Measurements from ENCODE around the gene ASTN2.

Gene ASTN2

DNA sequence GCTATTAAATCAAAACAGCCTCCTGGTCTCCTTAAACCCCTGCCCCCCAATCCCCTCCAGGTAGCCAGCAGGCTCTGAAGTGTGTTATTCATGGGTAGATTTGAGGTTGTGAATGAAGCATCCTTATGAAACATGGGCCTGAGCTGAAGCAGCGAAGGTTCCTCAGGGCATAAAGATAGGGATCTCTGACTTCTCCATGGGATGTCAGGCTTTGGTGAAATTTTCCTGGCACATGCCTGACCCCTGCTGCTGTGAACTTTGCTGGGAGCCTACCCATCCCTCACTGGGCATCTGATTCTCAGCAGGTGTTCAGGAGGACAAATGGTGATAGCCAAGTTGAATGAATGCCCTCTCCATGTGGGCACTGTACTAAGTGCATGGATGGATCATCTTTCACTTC, 250.3 kb downstream of the ASTN2 start:
- no peak for DNase-seq (ENCODE audit: low spot score)

DNA sequence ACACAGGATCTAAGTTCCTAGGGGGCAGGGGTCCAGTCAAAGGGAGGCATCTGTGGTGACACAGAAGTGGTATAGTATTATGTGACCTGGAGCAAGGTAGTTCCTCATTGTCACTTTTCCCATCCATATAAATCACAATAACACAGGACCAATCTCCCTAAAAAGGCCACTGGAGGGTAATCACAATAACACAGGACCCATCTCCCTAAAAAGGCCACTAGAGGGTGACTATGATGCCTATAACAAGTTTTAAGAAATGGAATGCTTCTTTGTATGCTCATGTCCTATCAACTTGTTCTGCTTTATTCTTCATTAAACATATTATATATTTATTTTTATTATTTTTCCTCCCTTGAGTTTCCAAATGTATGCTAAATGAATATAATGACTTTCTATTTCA, 254.6 kb downstream of the ASTN2 start:
- DNase-seq (ENCODE audit: low spot score): no peak

DNA sequence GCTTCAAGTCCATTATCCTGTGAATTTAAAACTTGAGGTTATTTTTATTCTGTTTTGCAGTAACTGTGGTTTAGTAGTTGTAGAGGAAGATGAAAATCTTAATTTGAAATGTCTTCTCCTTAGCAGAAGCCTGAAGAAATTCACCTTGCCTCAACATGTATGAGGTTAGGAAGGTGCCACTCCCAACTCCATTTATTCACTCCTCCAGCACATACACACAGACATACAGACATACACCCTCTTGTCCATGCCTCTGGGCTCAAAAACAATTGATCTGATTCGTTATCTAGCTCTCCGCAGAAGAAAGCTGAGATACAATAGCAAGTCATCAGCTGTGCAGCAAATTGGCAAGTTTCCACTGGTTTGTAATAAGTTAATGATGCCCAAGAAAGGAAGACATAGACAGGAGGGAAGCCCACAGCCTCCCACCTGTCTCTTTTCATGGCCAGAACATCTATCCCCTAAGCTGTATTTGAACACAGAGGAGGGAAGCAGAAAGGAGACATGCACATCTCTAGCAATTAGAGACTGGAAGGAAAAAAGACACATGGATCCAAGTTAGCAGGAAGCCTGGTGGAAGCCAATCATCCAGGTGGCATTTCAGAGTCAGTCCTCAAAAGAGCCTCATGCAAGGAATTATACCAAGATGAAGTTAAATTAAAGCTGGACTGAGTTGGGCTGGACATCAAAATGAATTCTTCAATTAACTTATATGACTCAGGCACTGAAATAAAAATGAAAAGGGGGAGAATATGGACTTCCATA, 257.9 kb downstream of the ASTN2 start:
- DNase-seq (ENCODE audit: low spot score): no peak

GRCh38 chr9:117156144-117156688, 258.6 kb downstream of the ASTN2 start:
- no peak for DNase-seq (ENCODE audit: low spot score)

GRCh38 chr9:117153021-117153420, 261.8 kb downstream of the ASTN2 start:
- no peak for DNase-seq (ENCODE audit: low spot score)

DNA sequence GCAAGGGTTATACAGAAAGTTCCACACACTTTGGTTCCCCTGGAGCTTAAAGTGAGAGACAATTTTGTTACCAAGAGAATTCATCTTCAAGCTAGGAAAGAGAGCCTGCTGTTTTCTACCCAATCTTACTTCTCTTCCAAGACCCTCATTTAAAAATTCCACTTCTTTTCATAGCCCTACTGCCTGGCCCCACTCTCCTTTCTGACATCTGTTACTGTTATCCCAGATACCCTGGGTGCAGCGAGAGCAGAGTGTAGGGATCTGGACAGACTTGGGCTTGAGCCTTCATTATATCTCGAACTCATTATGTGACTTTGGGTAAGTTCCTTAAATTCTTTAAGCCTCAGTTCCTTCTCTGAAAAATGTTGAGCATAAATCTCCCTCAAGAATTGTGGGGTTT, 263.1 kb downstream of the ASTN2 start:
- no peak for DNase-seq (ENCODE audit: low spot score)

DNA sequence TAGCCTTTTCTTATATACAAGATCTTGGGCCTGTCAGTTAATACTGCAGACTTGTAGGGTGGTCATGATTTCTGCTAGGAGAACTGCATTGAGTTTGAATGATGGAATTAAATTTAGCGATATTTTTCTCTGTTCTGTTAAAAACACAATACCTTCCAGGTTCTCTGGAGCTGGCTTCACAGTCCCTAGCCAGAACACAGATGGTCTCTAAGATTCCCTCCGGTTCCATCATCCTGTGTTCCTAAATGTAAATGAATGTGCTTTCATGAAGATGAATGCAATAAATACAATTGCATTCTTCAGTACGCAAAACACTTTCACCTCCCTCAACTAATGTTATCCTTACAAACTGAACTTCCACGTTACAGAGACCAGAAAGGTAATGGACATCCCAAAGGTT, 264.9 kb downstream of the ASTN2 start:
- DNase-seq (ENCODE audit: low spot score): no peak

DNA sequence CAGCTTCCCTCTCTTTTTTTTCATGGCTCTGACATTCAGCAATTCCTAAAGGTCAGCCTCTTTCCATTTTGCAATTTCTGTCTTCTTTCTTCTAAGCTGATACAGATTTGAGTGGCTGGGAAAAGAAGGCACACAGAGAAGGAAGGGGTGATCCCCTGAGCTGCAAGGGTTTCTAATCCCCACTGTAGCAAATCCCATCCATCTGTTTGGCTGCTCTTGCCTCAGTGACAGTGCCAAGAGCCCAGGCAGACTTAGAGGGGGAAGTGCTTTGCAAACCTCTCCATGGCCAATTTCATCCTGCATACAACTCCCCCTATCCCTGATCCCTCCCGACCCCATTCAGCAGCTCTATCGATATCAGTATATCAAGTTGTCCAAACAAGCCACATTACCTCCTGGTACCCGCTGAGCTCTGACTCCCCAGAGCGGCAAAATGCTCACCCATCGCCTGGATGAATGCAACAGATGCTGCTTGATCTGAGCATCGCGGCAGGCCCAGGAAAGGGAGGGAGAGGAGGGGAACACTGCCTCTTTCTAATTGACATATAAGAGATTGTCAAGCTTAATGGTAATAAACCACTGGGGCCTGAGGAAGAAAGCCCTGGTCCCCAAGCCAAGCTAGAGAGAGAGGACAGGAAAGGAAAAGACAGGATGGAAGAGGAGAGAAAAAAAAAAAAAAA, 268.9 kb downstream of the ASTN2 start:
- DNase-seq (ENCODE audit: low spot score): no peak

- no peak for DNase-seq (ENCODE audit: low spot score)
These were observed 269.8 kb downstream of the ASTN2 start for GRCh38 chr9:117145081-117145480.

- no peak for DNase-seq (ENCODE audit: low spot score)
These were observed 276.6 kb downstream of the ASTN2 start for GRCh38 chr9:117138231-117138630.

- DNase-seq (ENCODE audit: low spot score): no peak
These were observed 278.4 kb downstream of the ASTN2 start for GRCh38 chr9:117136461-117136860.

GRCh38 chr9:117135501-117136098, 279.3 kb downstream of the ASTN2 start:
- DNase-seq (ENCODE audit: low spot score): no peak

DNA sequence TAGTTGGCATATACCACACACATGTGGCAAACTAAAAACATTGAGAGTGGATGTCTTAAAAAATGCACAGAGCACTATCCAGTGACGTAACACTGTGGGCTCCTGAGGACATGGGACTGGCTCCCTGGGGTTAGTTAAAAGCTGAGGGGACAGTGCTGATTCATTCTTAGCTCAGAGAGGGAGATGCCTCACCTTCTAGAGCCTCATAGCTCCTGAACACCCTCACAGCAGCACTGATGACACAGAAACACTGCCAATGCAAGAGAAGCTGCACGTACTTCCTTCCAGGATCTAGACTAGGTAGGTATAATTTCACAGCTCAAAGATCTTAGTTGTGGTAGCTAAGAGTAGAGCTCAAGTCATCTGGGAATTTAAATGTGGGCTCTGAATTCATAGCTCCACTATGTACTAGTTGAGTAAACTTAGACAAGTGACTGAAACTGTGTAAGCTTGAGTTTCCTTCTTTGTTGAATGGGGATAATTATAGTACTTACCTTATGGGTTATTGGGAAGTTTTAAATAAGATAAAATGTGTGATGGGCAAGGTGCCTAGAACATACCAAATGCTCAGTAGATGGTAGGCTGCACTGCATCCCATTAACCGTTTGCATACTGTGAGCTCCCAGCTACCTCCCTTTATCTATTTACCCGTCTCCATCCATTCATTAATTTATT, 279.9 kb downstream of the ASTN2 start:
- DNase-seq (ENCODE audit: low spot score): no peak

GRCh38 chr9:117126871-117127270, 288.0 kb downstream of the ASTN2 start:
- no peak for DNase-seq (ENCODE audit: low spot score)

GRCh38 chr9:117125531-117125930, 289.3 kb downstream of the ASTN2 start:
- no peak for DNase-seq (ENCODE audit: low spot score)

- no peak for DNase-seq (ENCODE audit: low spot score)
These were observed 291.1 kb downstream of the ASTN2 start for GRCh38 chr9:117123729-117124128.

GRCh38 chr9:117122953-117123352, 291.9 kb downstream of the ASTN2 start:
- no peak for DNase-seq (ENCODE audit: low spot score)

GRCh38 chr9:117122102-117122501, 292.8 kb downstream of the ASTN2 start:
- no peak for DNase-seq (ENCODE audit: low spot score)

GRCh38 chr9:117121316-117121715, 293.5 kb downstream of the ASTN2 start:
- no peak for DNase-seq (ENCODE audit: low spot score)

DNA sequence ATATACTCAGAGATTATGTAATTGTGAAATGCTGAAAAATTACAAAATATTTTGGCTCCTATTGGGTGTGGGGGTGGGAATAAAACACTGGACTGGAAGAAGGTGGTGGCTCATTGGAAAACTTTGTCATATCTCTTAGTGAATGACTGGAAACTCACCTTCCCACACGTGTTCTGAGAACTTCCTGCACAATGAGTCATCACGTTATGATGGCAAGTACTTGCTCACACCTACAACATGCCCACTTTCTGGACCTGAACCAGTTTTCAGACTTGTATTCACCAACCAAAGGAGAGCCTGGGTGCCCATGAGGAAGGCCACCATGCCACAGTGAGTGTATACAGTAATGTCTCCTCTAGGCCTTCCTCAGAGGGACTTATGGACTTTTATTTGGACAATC, 294.8 kb downstream of the ASTN2 start:
- DNase-seq (ENCODE audit: low spot score): no peak

- no peak for DNase-seq (ENCODE audit: low spot score)
These were observed 298.8 kb downstream of the ASTN2 start for GRCh38 chr9:117116084-117116483.

- no peak for DNase-seq (ENCODE audit: low spot score)
These were observed 300.1 kb downstream of the ASTN2 start for GRCh38 chr9:117114768-117115167.
